Astrocyte of the cerebellum (primary cell): ENCODE data around the gene TBKBP1.

Source experiments
- DNase-seq: peaks from one replicate; pipeline ENCODE4 v3.0.0-alpha.2; 2011; ENCODE audit warnings: low read depth
- H3K4me3 ChIP-seq: 2 replicates; pipeline ENCODE4 v1.5.1; 2011; ENCODE audit warnings: mild to moderate bottlenecking, low read depth, low read length, moderate library complexity
- in situ Hi-C: cut with HindIII; loops from 2 replicates; pipeline ENCODE4 v1.10.0; 2017; ENCODE audit warnings: low sequenced_read_pairs
- TF ChIP-seq, protein P1 (sequence below): IDR thresholded peaks from 2 replicates; pipeline ENCODE4 v1.5.1; 2012; ENCODE audit warnings: low read length, low read depth, moderate library complexity, mild to moderate bottlenecking; ENCODE audit errors: missing control alignments

Gene TBKBP1

DNA sequence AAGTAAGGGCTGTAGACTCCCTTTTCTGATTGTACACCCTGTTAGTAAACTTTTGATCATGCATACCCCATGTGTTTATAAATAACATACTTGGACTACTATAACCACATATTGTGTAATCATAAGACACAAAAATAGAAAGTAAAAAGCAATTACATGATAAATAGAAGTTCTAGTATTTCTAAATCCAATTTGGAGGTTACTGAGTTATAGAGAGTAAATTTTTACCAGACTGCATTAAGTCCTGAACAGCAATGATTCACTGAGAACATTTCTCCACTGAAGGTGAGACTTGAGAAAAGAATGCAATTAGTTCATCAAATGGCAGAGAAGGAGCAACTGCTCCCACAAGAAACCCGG lies 7.7 kb upstream of the TBKBP1 start:
- H3K4me3 ChIP-seq, result no peak overlapping the region
- in situ Hi-C loops, result no loop called here
- TF ChIP-seq, protein P1, sequence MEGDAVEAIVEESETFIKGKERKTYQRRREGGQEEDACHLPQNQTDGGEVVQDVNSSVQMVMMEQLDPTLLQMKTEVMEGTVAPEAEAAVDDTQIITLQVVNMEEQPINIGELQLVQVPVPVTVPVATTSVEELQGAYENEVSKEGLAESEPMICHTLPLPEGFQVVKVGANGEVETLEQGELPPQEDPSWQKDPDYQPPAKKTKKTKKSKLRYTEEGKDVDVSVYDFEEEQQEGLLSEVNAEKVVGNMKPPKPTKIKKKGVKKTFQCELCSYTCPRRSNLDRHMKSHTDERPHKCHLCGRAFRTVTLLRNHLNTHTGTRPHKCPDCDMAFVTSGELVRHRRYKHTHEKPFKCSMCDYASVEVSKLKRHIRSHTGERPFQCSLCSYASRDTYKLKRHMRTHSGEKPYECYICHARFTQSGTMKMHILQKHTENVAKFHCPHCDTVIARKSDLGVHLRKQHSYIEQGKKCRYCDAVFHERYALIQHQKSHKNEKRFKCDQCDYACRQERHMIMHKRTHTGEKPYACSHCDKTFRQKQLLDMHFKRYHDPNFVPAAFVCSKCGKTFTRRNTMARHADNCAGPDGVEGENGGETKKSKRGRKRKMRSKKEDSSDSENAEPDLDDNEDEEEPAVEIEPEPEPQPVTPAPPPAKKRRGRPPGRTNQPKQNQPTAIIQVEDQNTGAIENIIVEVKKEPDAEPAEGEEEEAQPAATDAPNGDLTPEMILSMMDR, result no peak
- DNase-seq, result no peak

DNA sequence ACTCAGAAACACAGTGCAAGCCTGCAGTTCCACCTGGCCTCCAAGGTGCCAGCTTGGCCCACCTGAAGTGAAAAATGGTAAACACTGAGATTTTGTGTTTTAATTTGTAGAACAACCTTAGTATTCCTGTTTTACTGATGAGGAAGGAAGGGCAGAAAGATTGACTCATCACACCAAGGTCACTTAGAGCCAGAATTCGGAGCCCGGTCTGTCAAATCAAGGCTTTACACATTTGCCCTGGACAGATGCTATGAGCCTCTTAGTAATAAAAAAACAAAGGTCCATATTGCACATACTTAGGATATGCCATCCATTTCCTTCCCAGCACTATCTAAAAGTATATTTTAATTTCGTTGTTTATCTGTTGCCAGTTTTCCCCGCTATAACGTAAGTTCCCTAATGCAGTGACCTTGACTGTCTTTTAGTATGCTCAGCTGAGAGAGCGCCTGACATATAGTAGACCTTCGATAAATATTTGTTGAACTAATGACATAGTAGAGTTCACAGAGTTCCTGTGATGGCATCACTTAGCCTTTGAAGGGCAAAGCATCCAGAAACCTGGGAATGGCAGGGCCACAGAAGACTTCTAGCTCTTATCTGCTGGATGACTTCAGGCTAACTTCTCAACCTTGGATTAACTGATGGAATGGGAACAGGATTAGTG lies 7.2 kb upstream of the TBKBP1 start:
- no peak overlapping the region for H3K4me3 ChIP-seq
- TF ChIP-seq, protein P1, result no peak
- DNase-seq, result no peak
- in situ Hi-C loops, result no loop called here

DNA sequence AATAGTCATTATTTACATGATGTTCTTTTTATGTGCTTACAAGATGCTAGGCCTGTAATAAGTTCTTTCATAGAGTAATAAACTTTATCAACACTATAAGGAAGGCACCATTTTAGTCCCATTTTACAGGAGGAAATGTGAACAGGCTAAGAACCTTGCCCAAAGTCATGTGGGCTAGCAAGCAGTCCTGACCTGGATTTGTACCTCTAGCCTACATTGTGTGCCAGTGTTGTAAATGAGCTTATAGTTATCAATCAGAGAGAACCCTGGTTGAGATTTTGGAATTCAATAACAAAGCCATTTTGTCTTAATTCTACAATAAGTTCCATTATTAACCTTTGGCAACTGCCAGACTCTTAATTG lies 6.7 kb upstream of the TBKBP1 start:
- H3K4me3 ChIP-seq, result no peak overlapping the region
- TF ChIP-seq, protein P1, result no peak
- in situ Hi-C loops, result no loop called here
- no peak for DNase-seq

DNA sequence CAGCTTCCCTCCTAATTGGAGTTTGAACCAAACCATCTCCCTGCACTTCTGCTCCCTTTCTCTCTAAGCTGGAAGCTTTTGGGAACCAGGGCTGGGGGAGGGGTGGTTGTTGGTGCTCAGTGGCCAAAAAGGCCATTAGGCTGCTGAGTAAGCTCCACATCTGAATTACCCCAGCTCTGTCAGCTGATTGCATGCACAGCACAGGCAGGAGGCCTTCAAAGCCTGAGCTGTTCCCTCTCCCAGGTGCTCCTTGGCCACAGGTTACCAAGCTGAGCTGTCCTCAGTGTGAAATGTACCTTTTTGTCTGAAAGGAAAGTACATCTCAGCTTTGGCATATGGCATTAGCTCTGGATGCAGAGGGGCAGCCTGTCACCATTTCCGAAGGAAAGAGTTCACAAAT lies 6.2 kb upstream of the TBKBP1 start:
- DNase-seq, result no peak
- H3K4me3 ChIP-seq, result no peak overlapping the region
- in situ Hi-C loops, result no loop called here
- TF ChIP-seq, protein P1, result no peak

DNA sequence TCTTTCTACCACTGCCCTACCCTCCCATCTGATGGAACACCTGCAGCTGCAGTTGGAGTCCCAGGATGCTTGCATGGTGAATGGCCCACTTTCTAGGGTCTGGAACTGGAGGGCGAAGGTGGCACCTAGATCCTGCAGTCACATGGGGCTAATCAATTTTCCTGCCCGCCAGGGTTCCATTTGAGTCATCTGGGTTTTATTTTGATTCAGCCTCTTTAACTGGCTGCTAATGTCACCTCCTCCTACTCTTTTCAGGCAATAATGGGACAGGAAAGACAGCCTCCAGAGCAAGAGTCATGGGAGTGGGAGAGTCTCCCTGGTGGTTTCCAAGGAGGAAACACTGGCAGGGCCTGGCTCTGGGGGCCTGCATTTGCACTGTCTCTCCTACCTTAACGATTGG lies 3.8 kb upstream of the TBKBP1 start:
- TF ChIP-seq, protein P1, result no peak
- no peak overlapping the region for H3K4me3 ChIP-seq
- in situ Hi-C loops, result no loop called here
- no peak for DNase-seq

DNA sequence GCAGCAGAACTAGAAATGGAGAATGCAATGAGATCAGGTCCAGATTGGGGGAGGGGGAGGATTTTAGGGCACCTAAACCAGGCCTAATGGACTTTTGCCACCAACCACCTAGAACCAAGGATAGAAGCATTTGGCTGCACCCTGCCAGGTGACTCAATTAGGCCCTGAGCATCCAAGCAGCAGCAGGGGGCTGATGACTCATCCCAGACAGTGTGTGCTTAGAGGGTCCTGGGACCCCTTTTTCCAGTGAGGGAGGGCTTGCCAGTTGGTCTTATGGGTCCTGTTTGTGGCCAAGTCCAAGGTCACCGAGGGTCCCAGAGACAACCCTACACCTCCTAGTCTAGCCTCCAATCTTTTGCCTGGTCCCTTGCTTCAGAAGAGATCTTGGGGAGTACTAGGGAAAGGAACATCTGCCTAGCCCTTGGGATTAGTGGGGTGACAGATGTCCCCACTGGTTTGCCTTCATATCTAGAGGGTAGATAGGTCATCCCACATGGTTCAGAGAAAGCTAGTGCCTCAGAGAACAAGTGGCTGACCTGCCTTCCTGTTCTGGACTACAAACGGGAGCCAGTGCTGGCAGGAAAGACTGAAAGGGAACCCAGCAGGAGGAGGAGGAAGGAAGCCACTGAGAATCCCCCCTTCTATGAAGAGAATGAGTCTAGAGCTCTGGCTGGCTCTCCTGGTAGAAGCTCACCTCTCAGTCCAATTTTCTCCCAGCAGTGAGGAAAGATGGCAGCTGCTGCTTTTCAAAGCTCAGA lies 1.6 kb upstream of the TBKBP1 start:
- in situ Hi-C loops, result no loop called here
- DNase-seq, result no peak
- no peak overlapping the region for H3K4me3 ChIP-seq
- TF ChIP-seq, protein P1, result no peak
